LNCAP (cell line): ENCODE measurements around the gene VAV3.

Experiments
- CTCF ChIP-seq: fragments of 450-650 bp; IDR thresholded peaks from 2 replicates; pipeline ENCODE4 v1.5.1; 2017; ENCODE audit warnings: mild to moderate bottlenecking

VAV3 gene

GRCh38 chr1:107863342-107863741 lies 101.6 kb downstream of the VAV3 start:
- TF ChIP-seq CTCF: no peak

- no peak for TF ChIP-seq CTCF
Observed at GRCh38 chr1:107862064-107862463, 102.9 kb downstream of the VAV3 start.

GRCh38 chr1:107858323-107858722 lies 106.7 kb downstream of the VAV3 start:
- TF ChIP-seq CTCF: no peak

GRCh38 chr1:107851418-107851817 lies 113.6 kb downstream of the VAV3 start:
- no peak for TF ChIP-seq CTCF

GRCh38 chr1:107843989-107844388 lies 121.0 kb downstream of the VAV3 start:
- no peak for TF ChIP-seq CTCF

GRCh38 chr1:107842241-107842640 lies 122.7 kb downstream of the VAV3 start:
- no peak for TF ChIP-seq CTCF

- no peak for TF ChIP-seq CTCF
Observed at GRCh38 chr1:107840725-107841124, 124.3 kb downstream of the VAV3 start.

GRCh38 chr1:107838056-107838455 lies 126.9 kb downstream of the VAV3 start:
- no peak for TF ChIP-seq CTCF
